ENCODE measurements around the gene NCEH1. TPM values are rescaled to one million over a fixed set of nuclear protein-coding genes. Genes with fewer than 3 reads are reported as not detected.

NCEH1 gene
- total and polyA plus RNA-seq, 4 donors, result 1.1 to 32.3 (median 2.5) TPM

- TF ChIP-seq REST (IDR thresholded peaks at IDR 0.05), result no peak
- TF ChIP-seq EGR1 (IDR thresholded peaks at IDR 0.05; ENCODE audit: low read depth in 2 of 2), result no peak
- no peak for TF ChIP-seq NR2F2 (IDR thresholded peaks at IDR 0.05)
- no peak for TF ChIP-seq RXRA (IDR thresholded peaks at IDR 0.05)
- no peak for TF ChIP-seq TAF1 (conservative IDR thresholded peaks at IDR 0.05)
These were observed 3.8 kb downstream of the NCEH1 start (continued) for GRCh38 chr3:172707030-172707429.

GRCh38 chr3:172705170-172705569 lies 5.7 kb downstream of the NCEH1 start:
- Histone ChIP-seq H3K36me3 (ENCODE audit: control insufficient read depth in 4 of 4, insufficient read depth in 3 of 4, low read depth in 1 of 4, low read length in 3 of 4) (peaks cover 0 to 1% (median 0%) of the 10 kb centered on the region in 4 donors), H3K4me1 (ENCODE audit: control insufficient read depth in 4 of 4, insufficient read depth in 4 of 4, low read length in 3 of 4) (peaks cover 0 to 11% (median 5%) of the 10 kb centered on the region in 4 donors), H3K9ac (ENCODE audit: low read depth in 1 of 2, low read length in 2 of 2) (no peak overlapping the region), H3K27me3 (ENCODE audit: control insufficient read depth in 4 of 4, insufficient read depth in 4 of 4, low read length in 3 of 4) (no peaks in the 10 kb centered on the region), H3K9me3 (ENCODE audit: control insufficient read depth in 4 of 4, low read length in 3 of 4) (no peaks in the 10 kb centered on the region), H3K27ac (ENCODE audit: low read depth in 1 of 2, low read length in 2 of 2) (no peak overlapping the region), H3K4me3 (ENCODE audit: low read depth in 1 of 3, low read length in 3 of 3) (no peak overlapping the region)
- TF ChIP-seq RXRA (IDR thresholded peaks at IDR 0.05) (no peak), ATF3 (IDR thresholded peaks at IDR 0.05) (no peak), REST (IDR thresholded peaks at IDR 0.05) (no peak), SP1 (IDR thresholded peaks at IDR 0.05) (no peak), YY1 (IDR thresholded peaks at IDR 0.05) (no peak), HNF4A (conservative IDR thresholded peaks at IDR 0.05) (no peak), MAX (IDR thresholded peaks at IDR 0.05) (no peak), FOXA2 (IDR thresholded peaks at IDR 0.05) (no peak), HNF4G (IDR thresholded peaks at IDR 0.05) (no peak), CTCF (IDR thresholded peaks at IDR 0.05; ENCODE audit: low read depth, low read length, missing input control) (no peak), RAD21 (IDR thresholded peaks at IDR 0.05) (no peak), JUND (IDR thresholded peaks at IDR 0.05) (no peak), FOXA1 (IDR thresholded peaks at IDR 0.05) (no peak), EGR1 (IDR thresholded peaks at IDR 0.05; ENCODE audit: low read depth in 2 of 2) (no peak), ZBTB33 (IDR thresholded peaks at IDR 0.05) (no peak), NR2F2 (IDR thresholded peaks at IDR 0.05) (no peak), GABPA (IDR thresholded peaks at IDR 0.05 in 1 of 2, conservative IDR thresholded peaks at IDR 0.05 in 1 of 2) (no peak)
- DNase-seq (ENCODE audit: low spot score), result peak; percentile 55
- WGBS, result 91% methylated on average over 4 of the region's 4 CpGs

Measured in liver (tissue), 9 donors.